HG03066 (cell line): ENCODE measurements around the gene ARHGEF17.
"Not testable (repeated sequence)": the region's sequence is repeated elsewhere in the genome, so short reads cannot be mapped to it uniquely, and the experiment has no call there.

Experiments used
- ATAC-seq: cut with Tn5 transposase; IDR thresholded peaks from one replicate; pipeline ENCODE4 v1.9.1; 2021; ENCODE audit warnings: low read depth; ENCODE audit not compliant: unreplicated experiment

Gene ARHGEF17

GRCh38 chr11:73308003-73308960 lies at the start of gene ARHGEF17:
ARHGEF17 (plus strand) TSS chr11:73308276; CDS start chr11:73308639, 363 bp downstream.
- peak; percentile 33 for ATAC-seq

GRCh38 chr11:73259406-73260126 lies 48.5 kb upstream of the ARHGEF17 start:
- no peak for ATAC-seq

DNA sequence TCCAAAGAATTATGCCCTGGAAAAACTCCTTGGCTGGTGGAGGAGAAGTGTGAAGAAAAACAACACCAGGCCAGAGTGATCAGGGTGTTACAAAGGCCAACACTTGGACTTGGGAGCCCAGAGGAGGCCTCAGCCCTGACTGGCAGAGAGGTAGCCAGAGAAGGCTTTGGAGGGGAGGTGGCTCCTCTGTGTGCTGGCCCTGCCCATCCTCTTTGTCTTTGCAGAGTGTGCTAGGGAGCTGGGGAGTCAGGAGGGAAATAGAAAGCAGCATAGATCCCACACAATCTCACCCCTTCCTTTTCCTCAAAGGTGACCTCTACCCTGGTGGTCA lies 48.0 kb upstream of the ARHGEF17 start:
- ATAC-seq: no peak

- no peak for ATAC-seq
Measured at GRCh38 chr11:73262851-73263495, 45.1 kb upstream of the ARHGEF17 start.

- ATAC-seq: no peak
Measured at GRCh38 chr11:73263640-73264039, 44.4 kb upstream of the ARHGEF17 start.

DNA sequence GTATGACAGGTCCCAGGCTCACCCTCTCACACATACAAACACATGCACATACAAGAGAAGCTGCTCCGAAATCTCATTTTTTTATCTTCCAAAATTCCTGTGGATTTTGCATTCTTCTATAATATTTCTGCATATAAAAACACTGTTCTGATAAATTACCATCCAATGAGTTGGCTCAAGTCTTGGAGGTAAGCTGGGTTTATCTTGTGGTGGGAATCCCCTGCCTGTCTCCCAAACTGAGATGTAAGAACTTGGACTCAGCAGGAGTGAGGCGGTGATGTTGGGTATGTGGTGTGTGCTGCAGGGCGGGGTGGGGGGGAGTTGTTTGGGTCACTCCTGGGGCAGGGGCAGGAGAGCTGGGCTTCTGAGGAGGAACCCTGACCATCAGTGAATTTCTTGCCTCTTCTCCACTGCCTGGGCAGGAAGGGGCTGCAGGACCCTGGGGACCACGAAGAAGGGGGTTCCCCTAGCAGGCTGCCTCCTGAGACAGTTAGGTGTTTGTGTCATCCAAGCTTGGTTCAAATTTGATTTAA lies 42.7 kb upstream of the ARHGEF17 start:
- no peak for ATAC-seq

DNA sequence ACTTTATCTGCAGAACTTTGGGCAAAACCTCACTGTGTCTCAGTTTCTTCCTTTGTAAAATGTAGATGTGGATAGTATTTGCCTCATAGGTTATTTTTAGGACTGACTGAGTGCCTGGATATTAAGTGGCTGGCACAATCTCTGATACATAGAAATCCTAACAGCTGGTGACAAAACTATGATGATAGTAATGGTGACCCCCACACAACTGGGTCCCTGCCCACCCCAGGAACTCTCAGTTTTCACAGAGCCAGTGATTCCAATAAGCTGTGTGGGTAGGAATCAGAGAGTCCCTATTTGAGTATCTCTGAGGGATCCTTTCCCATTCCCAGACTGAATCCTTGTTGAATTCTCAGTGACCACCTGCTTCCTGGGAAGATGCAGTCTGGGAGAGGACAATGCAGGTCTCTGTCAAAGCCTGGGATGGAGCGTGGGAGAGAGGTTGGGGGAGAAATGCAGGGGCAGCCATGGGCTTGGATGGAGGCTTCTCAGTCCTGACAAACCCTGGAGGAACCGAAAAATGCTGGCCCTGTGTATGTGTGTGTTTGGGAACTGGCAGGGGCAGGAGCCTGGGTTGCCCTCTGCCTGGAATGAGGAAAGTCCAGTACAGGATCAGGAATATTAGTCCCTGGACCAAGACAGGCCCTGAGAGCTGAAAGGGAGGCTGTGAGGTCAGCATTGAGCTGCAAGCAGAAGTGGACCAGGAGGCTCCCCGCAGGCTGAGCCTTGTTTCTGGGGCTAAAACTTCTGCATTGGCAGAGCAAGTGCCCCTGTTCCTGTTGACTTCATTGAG lies 42.0 kb upstream of the ARHGEF17 start:
- ATAC-seq: no peak

GRCh38 chr11:73266646-73267020 lies 41.4 kb upstream of the ARHGEF17 start:
- no peak for ATAC-seq

DNA sequence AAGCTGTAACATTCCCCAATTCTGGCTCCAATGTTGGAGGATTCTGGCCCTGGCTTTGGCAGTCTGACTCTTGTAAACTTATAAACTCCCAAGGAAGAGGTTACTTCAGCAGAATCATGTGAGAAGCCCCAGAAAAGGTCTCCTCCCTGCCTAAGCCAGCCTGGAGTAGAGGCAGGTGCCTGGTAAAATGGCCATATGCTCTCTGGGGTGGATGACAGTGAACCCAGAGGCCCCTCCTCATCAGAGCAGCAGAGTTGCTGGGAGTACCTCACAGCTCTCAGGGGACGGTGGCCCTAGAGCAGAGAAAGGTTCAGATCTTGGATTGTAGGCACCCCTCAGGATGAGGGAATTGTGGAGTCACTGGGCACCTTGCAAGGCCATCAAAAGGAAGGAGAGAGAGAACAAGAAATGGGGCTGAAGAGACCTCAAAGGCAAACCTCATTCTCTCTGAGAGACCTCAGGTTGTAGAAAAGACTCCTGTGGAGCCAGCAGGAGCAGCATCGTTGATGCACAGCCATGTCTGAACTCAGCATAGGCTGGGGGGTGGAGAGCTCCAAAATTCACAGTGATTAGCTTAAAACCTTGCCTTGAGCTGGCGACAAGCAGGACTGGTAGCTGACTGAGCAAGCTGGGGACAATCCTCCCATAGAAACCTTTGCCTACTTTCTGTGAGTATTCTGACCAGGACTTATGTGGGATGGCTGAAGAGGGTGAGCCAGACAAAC lies 40.8 kb upstream of the ARHGEF17 start:
- no peak for ATAC-seq

DNA sequence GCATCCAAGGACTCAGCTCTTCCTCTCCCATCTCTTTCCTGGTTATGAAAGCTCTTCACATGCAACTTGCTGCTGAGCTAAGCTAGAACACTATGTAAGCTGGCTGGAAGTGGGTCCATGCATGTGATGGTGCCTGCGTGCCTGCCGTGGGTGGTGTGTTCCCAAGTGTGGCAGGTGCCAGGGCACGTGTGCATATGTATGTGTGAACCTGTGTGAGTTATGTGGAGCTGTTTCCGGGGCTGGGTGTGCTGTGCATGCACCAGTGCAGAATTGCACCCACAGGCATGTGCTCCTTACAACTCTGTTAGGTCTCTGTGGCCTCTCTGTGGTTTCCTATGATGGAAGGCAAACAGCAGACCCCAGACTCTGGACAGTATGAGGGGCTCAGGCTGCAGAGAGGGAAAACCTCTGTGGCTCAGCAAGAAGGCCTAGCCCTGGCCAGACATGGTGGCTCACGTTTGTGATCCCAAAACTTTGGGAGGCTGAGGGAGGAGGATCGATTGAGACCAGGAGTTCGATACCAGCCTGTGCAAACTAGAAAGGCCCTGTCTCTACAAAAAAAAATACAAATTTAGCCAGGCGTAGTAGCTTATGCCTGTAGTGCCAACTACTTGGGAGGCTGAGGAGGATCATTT lies 40.1 kb upstream of the ARHGEF17 start:
- ATAC-seq: no peak

GRCh38 chr11:73268671-73269271 lies 39.3 kb upstream of the ARHGEF17 start:
- ATAC-seq: no peak

DNA sequence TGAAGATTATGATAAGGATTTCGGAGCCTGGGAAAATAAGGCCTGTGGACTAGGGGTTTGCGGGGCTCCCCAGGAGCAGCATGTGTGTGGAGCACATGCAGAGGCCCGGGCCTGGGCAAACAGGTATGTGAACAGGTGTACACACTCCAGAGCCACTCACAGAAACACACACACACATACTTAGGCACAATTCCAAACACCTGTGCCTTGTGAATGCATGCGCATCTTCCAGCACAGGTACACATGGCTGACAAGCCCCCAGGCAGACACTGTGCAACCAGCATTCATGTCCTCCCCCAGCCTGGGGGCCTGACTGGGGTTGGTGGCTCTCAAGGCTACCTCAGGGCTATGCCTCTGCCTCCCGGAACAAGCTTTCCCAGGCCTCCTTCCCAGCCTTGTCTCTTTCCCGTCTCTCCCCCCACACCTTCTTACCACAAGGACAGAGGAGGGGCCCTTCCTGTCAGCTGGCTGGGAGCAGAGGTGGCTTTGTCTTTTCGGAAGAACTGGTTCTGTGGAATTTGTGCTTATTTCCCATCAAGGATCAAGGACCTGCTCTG lies 38.5 kb upstream of the ARHGEF17 start:
- ATAC-seq: no peak

DNA sequence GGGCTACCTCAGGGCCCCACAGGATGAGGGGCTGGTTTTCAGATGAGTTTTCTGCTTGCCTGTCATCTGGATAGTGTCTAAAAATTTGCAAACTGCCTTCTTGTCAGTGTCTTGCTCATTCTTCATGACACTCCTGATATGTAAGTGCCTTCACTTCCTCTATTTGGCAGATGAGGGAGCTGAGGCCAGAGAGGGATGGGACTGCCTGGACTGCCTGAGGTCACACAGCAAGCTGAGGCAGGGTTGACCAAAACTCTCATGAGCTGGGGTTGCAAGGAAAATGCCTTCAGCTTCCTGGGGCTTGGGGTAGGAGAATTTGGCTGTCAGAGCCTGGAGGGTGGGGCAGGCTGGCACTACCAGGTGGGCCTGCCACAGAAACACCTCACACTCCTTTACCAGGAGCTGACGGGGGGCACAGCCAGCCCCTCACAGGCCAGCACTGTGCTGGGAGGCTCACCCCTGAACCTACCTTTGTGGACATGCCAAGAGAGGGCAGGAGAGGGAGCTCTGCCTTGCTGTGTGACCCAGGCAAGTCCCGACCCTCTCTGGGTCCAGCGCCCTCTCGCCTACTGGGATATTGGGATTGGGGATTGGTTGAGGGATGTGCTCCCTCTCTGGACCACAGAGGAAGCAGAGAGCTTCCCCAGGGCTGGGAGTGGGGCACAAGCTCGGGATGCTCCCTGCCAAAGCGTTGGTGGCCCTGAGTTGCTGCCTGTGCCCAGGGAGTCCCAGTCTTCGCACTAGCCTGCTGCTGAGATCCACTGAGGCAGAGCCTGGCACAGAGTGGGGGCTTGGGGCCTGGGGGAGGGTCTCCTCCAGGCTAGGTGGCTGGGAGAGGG lies 37.8 kb upstream of the ARHGEF17 start:
- no peak for ATAC-seq

DNA sequence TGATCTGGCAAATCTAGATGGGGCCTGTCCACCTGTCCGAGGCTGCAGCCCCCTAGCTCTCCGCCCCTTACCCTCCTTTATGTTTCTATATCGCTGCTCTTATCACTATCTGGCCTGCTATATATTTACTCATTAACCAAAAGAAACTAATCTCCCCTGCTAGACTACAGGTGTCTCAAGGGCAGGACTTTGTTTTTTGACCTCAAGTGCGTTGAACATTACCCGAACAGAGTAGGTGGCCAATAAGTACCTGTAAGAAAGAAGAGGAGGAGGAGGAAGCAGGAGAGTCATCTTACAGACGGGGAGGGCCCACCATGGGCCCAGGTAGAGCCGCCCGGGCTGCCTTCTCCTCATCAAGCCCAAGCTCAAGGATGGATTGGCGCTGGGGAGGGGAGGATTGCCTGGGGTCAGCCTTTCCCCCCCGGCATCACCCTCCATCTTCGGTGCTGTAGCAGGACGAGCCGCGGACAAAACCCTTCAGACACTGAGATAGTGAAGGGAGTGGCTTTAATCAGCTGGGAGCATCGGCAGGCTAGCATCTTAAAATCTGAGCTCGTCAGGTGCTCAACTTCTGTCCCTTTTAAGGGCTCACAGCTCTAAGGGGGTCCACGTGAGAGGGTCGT lies 37.1 kb upstream of the ARHGEF17 start:
- no peak for ATAC-seq

DNA sequence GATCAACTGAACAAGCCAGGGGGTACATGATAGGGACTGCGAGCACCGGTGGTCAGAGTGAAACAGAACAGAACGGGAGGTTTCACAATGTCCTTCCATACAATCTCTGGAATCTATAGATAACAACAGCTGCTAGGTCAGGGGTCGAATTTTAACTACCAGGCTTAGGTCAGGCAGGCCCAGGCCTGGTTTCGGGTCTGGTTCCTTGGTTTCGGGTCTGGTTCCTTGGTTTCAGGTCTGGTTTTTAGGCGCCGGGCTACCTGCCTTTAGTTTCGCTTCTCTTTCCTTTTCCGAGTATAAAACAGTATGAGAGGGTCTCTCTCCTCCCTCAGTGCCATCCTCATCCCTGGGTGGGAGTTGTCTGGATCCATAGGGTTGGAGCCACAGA lies 36.6 kb upstream of the ARHGEF17 start:
- not testable (repeated sequence) for ATAC-seq

- ATAC-seq: no peak
Measured at GRCh38 chr11:73271936-73272679, 36.0 kb upstream of the ARHGEF17 start, which contains the start of gene P2RY6. P2RY6 (plus strand) TSS chr11:73272338; CDS start chr11:73296519, 24,181 bp downstream.
